K562 (cell line): ENCODE measurements around the gene COL8A2. TPM values are rescaled to one million over a fixed set of nuclear protein-coding genes. Genes with fewer than 3 reads are reported as not detected.

Experiments
- ATAC-seq: fragments of 200-7000 bp; cut with Tn5 transposase; 3 replicates; pipeline ENCODE4 v1.9.1; 2020; ENCODE audit warnings: moderate library complexity
- BruUV-seq: library from RNA; stranded (reverse); fragments of 400-500 nt; replicated peaks from 2 replicates; lab custom pipeline; 2021; lab: Mats Ljungman, UMichigan
- CTCF ChIA-PET: fragments of 300-600 bp; formaldehyde crosslinking; extraction: SDS; loops from one replicate; lab custom pipeline; 2021; ENCODE audit warnings: low intra/inter-chr PET ratio; lab: Yijun Ruan, JAX
- POLR2A ChIA-PET: fragments of 300-600, 350-650 bp; sonication (Branson Sonifier 250); formaldehyde crosslinking; extraction: SDS; loops from one replicate; lab custom pipeline; 2021; ENCODE audit warnings: antibody characterized with exemption, inconsistent platforms; lab: Yijun Ruan, JAX
- DNase-seq, 4 experiments: peaks; one replicate each; pipeline versions ENCODE4 v3.0.0 to v3.0.0-alpha.2; 2011 to 2018; ENCODE audit warnings: low spot score in 3 of 4, mixed read lengths in 3 of 4; ENCODE audit errors: extremely low read depth in 1 of 4
- FAIRE-seq: peaks from 2 replicates; lab custom pipeline; 2011; peaks lifted over from hg19 to GRCh38; lab: Jason Lieb, UNC
- H2AFZ ChIP-seq: 2 replicates; pipeline ENCODE4 v1.6.0; 2011; ENCODE audit warnings: low read depth, low read length, control low read depth, inconsistent platforms
- H3K27ac ChIP-seq: fragments of 200-600 bp; 3 replicates; pipeline ENCODE4 v1.8.0; 2011; ENCODE audit warnings: low read depth, mild to moderate bottlenecking, control low read depth, inconsistent platforms, low read length, moderate library complexity, mixed read lengths; ENCODE audit errors: extremely low read depth
- H3K27me3 ChIP-seq, 2 experiments: fragments of 300-600 bp in 1 of 2; 2 replicates in 1 of 2; 3 replicates in 1 of 2; pipeline versions ENCODE4 v1.6.0 to v1.8.0; 2011; ENCODE audit warnings: inconsistent platforms in 2 of 2, low read length in 2 of 2, mild to moderate bottlenecking in 1 of 2, mixed read lengths in 1 of 2, moderate library complexity in 1 of 2; ENCODE audit not compliant: control insufficient read depth in 2 of 2, insufficient read depth in 2 of 2
- H3K36me3 ChIP-seq: fragments of 300-600 bp; 3 replicates; pipeline ENCODE4 v1.8.0; 2011; ENCODE audit warnings: mild to moderate bottlenecking, low read length, inconsistent platforms; ENCODE audit not compliant: control insufficient read depth, insufficient read depth
- H3K4me1 ChIP-seq, 2 experiments: fragments of 200-600 bp in 1 of 2; replicated peaks in 1 of 2; 2 replicates in 1 of 2; 3 replicates in 1 of 2; pipeline versions ENCODE4 v1.5.1 to v1.8.0; 2011; ENCODE audit warnings: inconsistent platforms in 2 of 2, low read length in 2 of 2, mild to moderate bottlenecking in 1 of 2, mixed read lengths in 1 of 2, moderate library complexity in 1 of 2; ENCODE audit not compliant: control insufficient read depth in 2 of 2, insufficient read depth in 2 of 2
- H3K4me2 ChIP-seq: 2 replicates; pipeline ENCODE4 v1.6.1; 2011; ENCODE audit warnings: low read length, control low read depth, inconsistent platforms, mixed read lengths; ENCODE audit not compliant: insufficient read depth
- H3K4me3 ChIP-seq: fragments of 200-600 bp; sonication (generic), shearing (Covaris generic); 2 replicates; pipeline ENCODE4 v1.5.1; 2016; ENCODE audit warnings: control low read depth, inconsistent platforms
- H3K79me2 ChIP-seq: fragments of 200-600 bp; 3 replicates; pipeline ENCODE4 v1.8.0; 2011; ENCODE audit warnings: low read length, inconsistent platforms; ENCODE audit not compliant: control insufficient read depth, insufficient read depth
- H3K9ac ChIP-seq, 2 experiments: 2 replicates each; pipeline versions ENCODE4 v1.6.0 to v1.6.1; 2011; ENCODE audit warnings: low read depth in 2 of 2, low read length in 2 of 2, control low read depth in 1 of 2, inconsistent platforms in 1 of 2, mild to moderate bottlenecking in 1 of 2, mixed read lengths in 1 of 2; ENCODE audit not compliant: insufficient read depth in 1 of 2
- H3K9me1 ChIP-seq: one replicate; pipeline ENCODE4 v1.6.0; 2011; ENCODE audit warnings: inconsistent platforms, mild to moderate bottlenecking, low read length, moderate library complexity; ENCODE audit not compliant: control insufficient read depth, insufficient read depth
- H3K9me3 ChIP-seq: replicated peaks from 2 replicates; pipeline ENCODE4 v1.5.1; 2011; ENCODE audit warnings: low read depth, low read length, inconsistent platforms; ENCODE audit not compliant: control insufficient read depth, insufficient read depth
- H4K20me1 ChIP-seq: replicated peaks from 2 replicates; pipeline ENCODE4 v1.6.1; 2011; ENCODE audit warnings: low read length, inconsistent platforms, mixed read lengths; ENCODE audit not compliant: control insufficient read depth, insufficient read depth
- ARID3A ChIP-seq: IDR thresholded peaks from 2 replicates; pipeline ENCODE4 v1.6.1; 2012; ENCODE audit warnings: low read depth, low read length, improper control_type of control experiment, borderline replicate concordance
- DLX4 ChIP-seq: fragments of 250-450 bp; sonication (Bioruptor Pico); IDR thresholded peaks from 2 replicates; pipeline ENCODE4 v1.6.1; 2021; ENCODE audit warnings: mild to moderate bottlenecking
- ESRRB ChIP-seq: fragments of 250-450 bp; sonication (Bioruptor Pico); IDR thresholded peaks from 2 replicates; pipeline ENCODE4 v1.5.0; 2020; ENCODE audit warnings: mild to moderate bottlenecking, moderate library complexity, borderline replicate concordance
- GATA2 ChIP-seq: sonication (generic); formaldehyde crosslinking; IDR thresholded peaks from 2 replicates; pipeline ENCODE4 v1.4.0; 2020; ENCODE audit warnings: mild to moderate bottlenecking, missing genetic modification reagents
- HDGF ChIP-seq: fragments of 450-650 bp; IDR thresholded peaks from 2 replicates; pipeline ENCODE4 v1.6.1; 2016
- HES1 ChIP-seq: fragments of 450-650 bp; IDR thresholded peaks from 2 replicates; pipeline ENCODE4 v1.6.1; 2016; ENCODE audit warnings: low read depth, mild to moderate bottlenecking, moderate library complexity
- IFI16 ChIP-seq: fragments of 250-450 bp; sonication (Bioruptor Pico); IDR thresholded peaks from 2 replicates; pipeline ENCODE4 v2.1.2; 2022; ENCODE audit warnings: mild to moderate bottlenecking, inconsistent platforms
- IRF9 ChIP-seq: fragments of 450-650 bp; IDR thresholded peaks from 2 replicates; pipeline ENCODE4 v1.6.1; 2016; ENCODE audit warnings: missing biosample characterization, missing genetic modification characterization
- JUN ChIP-seq, 2 experiments: sonication (generic) in 1 of 2; formaldehyde crosslinking in 1 of 2; IDR thresholded peaks; 2 replicates each; pipeline versions ENCODE4 v1.6.1 to v1.8.0; 2012 to 2022; ENCODE audit warnings: borderline replicate concordance in 2 of 2, mild to moderate bottlenecking in 2 of 2, improper control_type of control experiment in 1 of 2, low read depth in 1 of 2, low read length in 1 of 2, missing genetic modification reagents in 1 of 2
- SIN3A ChIP-seq, 2 experiments: fragments of 150-350 bp in 1 of 2; IDR thresholded peaks; 2 replicates each; pipeline ENCODE4 v1.6.1; 2011 to 2016; ENCODE audit warnings: borderline replicate concordance in 2 of 2, low read depth in 2 of 2, low read length in 2 of 2, mild to moderate bottlenecking in 2 of 2, moderate library complexity in 2 of 2; ENCODE audit not compliant: control insufficient read depth in 1 of 2
- TBL1XR1 ChIP-seq, 2 experiments: IDR thresholded peaks; 2 replicates each; pipeline ENCODE4 v1.6.1; 2012; ENCODE audit warnings: improper control_type of control experiment in 2 of 2, low read length in 2 of 2, mild to moderate bottlenecking in 1 of 2
- WGBS: fragments of 100-300 bp; shearing (Covaris generic); methylation state at CpG from one replicate; pipeline ENCODE4 v1.1.6; 2016; ENCODE audit warnings: low coverage, mixed read lengths; ENCODE audit not compliant: insufficient coverage; ENCODE audit errors: missing lambda C conversion rate; 5-methylcytosine and 5-hydroxymethylcytosine counted together
- in situ Hi-C: fragments of 300-500 bp; cut with MboI; formaldehyde crosslinking; loops from 4 replicates; pipeline ENCODE4 v1.15.0; 2018; ENCODE audit warnings: inconsistent platforms, mixed read lengths
- intact Hi-C: fragments of 100-400 bp; cut with micrococcal nuclease; formaldehyde crosslinking; loops from 2 replicates; pipeline ENCODE4 v1.14.2; 2022
- polyA plus RNA-seq, 8 experiments: library from polyadenylated mRNA; depleted of rRNA in 4 of 8; stranded (reverse) in 5 of 8; unstranded in 3 of 8; fragments of >200 nt; fragmentation: Nextera tagmentation in 2 of 8; fragmentation: Illumina TruSeq in 1 of 8; extraction: Ambion mirVana in 2 of 8; extraction: Trizol in 1 of 8; gene quantifications; 2 replicates each; pipeline versions ENCODE4 v1.2.1 to v1.2.3, GENCODE V29; 2011 to 2014; ENCODE audit warnings: inconsistent platforms in 1 of 8, missing spikeins in 1 of 8
- total RNA-seq, 7 experiments: library from RNA; depleted of rRNA in 6 of 7; stranded (reverse); fragments of >200 nt in 6 of 7; fragmentation: Illumina TruSeq in 2 of 7; extraction: Trizol in 2 of 7; gene quantifications; 2 replicates each; pipeline versions ENCODE4 v1.2.1 to v1.2.3, GENCODE V29; 2011 to 2021; ENCODE audit warnings: low replicate concordance in 1 of 7
- TF ChIP-seq, protein P1 (sequence below): sonication (generic); formaldehyde crosslinking; IDR thresholded peaks from 2 replicates; pipeline ENCODE4 v1.8.1; 2023; ENCODE audit warnings: mild to moderate bottlenecking, missing genetic modification reagents, moderate library complexity
- TF ChIP-seq, protein P2 (sequence below): fragments of 450-650 bp; IDR thresholded peaks from one replicate; pipeline ENCODE4 v1.6.1; 2018; ENCODE audit warnings: mild to moderate bottlenecking, moderate library complexity; ENCODE audit not compliant: partially characterized antibody
- TF ChIP-seq, protein P3 (sequence below): fragments of 250-450 bp; sonication (Bioruptor Pico); IDR thresholded peaks from 2 replicates; pipeline ENCODE4 v1.8.0; 2021; ENCODE audit warnings: moderate library complexity, mild to moderate bottlenecking, inconsistent platforms

Gene COL8A2
- total and polyA plus RNA-seq, 9 of the 15 experiments (the other 6 are each of a cell fraction or from before 2014, with no cell fraction given), result 0.03 to 0.14 (median 0.04) TPM; not detected in 5

GRCh38 chr1:36116901-36117300 lies 8.1 kb downstream of the COL8A2 start:
- Histone ChIP-seq H3K9me3 (no peaks in the 10 kb centered on the region), H3K27me3 (no peaks in the 10 kb centered on the region), H3K9ac (peak overlapping the region in 1 of 2 experiments; percentile 64; a peak in 1 of 4 replicates), H3K9me1 (no peaks in the 10 kb centered on the region), H3K27ac (no peak overlapping the region), H2AFZ (no peak overlapping the region), H3K4me3 (no peak overlapping the region), H3K36me3 (no peaks in the 10 kb centered on the region), H3K79me2 (no peaks in the 10 kb centered on the region), H4K20me1 (no peaks in the 10 kb centered on the region; the same call in none of the 2 replicates), H3K4me1 (peaks cover 0 to 24% of the 10 kb centered on the region in 2 experiments; a peak in 3 of 5 replicates), H3K4me2 (no peak overlapping the region)
- WGBS, result 21% methylated on average over 5 of the region's 5 CpGs
- no peak for ATAC-seq
- DNase-seq, result no peak
- POLR2A ChIA-PET, result interaction anchor here (0.5 to 3.7 kb wide), 6 partner anchors 11 to 1418 kb away, joined by 3 to 19 read pairs (median 4); partner anchors contain the start of gene THRAP3
- in situ Hi-C loops, result no loop called here
- intact Hi-C loops, result no loop called here
- no peak for FAIRE-seq
- TF ChIP-seq IFI16 (CRISPR knock-in tag), result no peak
- no peak for TF ChIP-seq ESRRB
- TF ChIP-seq, protein P1, sequence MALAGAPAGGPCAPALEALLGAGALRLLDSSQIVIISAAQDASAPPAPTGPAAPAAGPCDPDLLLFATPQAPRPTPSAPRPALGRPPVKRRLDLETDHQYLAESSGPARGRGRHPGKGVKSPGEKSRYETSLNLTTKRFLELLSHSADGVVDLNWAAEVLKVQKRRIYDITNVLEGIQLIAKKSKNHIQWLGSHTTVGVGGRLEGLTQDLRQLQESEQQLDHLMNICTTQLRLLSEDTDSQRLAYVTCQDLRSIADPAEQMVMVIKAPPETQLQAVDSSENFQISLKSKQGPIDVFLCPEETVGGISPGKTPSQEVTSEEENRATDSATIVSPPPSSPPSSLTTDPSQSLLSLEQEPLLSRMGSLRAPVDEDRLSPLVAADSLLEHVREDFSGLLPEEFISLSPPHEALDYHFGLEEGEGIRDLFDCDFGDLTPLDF, result no peak
- no peak for TF ChIP-seq IRF9
- no peak for TF ChIP-seq TBL1XR1 (IDR thresholded peaks at IDR 0.05; ENCODE audit: low read length in 2 of 2)
- TF ChIP-seq HES1, result no peak
- TF ChIP-seq JUN (IDR thresholded peaks at IDR 0.05; ENCODE audit: borderline replicate concordance, low read depth, low read length), result no peak
- TF ChIP-seq JUN (CRISPR knock-in tag; IDR thresholded peaks at IDR 0.05; ENCODE audit: borderline replicate concordance), result no peak
- TF ChIP-seq, protein P2, sequence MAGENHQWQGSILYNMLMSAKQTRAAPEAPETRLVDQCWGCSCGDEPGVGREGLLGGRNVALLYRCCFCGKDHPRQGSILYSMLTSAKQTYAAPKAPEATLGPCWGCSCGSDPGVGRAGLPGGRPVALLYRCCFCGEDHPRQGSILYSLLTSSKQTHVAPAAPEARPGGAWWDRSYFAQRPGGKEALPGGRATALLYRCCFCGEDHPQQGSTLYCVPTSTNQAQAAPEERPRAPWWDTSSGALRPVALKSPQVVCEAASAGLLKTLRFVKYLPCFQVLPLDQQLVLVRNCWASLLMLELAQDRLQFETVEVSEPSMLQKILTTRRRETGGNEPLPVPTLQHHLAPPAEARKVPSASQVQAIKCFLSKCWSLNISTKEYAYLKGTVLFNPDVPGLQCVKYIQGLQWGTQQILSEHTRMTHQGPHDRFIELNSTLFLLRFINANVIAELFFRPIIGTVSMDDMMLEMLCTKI, result no peak
- TF ChIP-seq, protein P3, sequence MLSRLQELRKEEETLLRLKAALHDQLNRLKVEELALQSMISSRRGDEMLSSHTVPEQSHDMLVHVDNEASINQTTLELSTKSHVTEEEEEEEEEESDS (CRISPR knock-in tag), result no peak
- TF ChIP-seq SIN3A (IDR thresholded peaks at IDR 0.05; ENCODE audit: borderline replicate concordance in 2 of 2, control insufficient read depth in 1 of 2, low read depth in 2 of 2, low read length in 2 of 2), result no peak
- no peak for TF ChIP-seq GATA2
- TF ChIP-seq HDGF, result no peak
- TF ChIP-seq DLX4 (CRISPR knock-in tag), result no peak
- no peak for TF ChIP-seq ARID3A
- BruUV-seq, result no TSS peak
- CTCF ChIA-PET, result no interaction called here
